ENCODE results near the gene FRG1.
"Not testable (repeated sequence)": the region's sequence is repeated elsewhere in the genome, so short reads cannot be mapped to it uniquely, and the experiment has no call there.

Gene FRG1

GRCh38 chr4:189946906-189947305, 6.2 kb downstream of the FRG1 start:
- H3K4me3 ChIP-seq (ENCODE audit: low read depth, low read length); H3K4me1 ChIP-seq (ENCODE audit: control insufficient read depth, insufficient read depth, low read length); H3K9ac ChIP-seq (ENCODE audit: low read depth, low read length); H3K27ac ChIP-seq (ENCODE audit: low read depth, low read length); H3K9me3 ChIP-seq (ENCODE audit: control insufficient read depth, insufficient read depth, low read length); H3K36me3 ChIP-seq (ENCODE audit: control insufficient read depth, insufficient read depth, low read length); H3K27me3 ChIP-seq (ENCODE audit: control insufficient read depth, insufficient read depth, low read length): not testable (repeated sequence)

- H3K4me3 ChIP-seq (ENCODE audit: low read depth, low read length); H3K27me3 ChIP-seq (ENCODE audit: control insufficient read depth, insufficient read depth, low read length); H3K36me3 ChIP-seq (ENCODE audit: control insufficient read depth, insufficient read depth, low read length); H3K9ac ChIP-seq (ENCODE audit: low read depth, low read length); H3K4me1 ChIP-seq (ENCODE audit: control insufficient read depth, insufficient read depth, low read length); H3K27ac ChIP-seq (ENCODE audit: low read depth, low read length); H3K9me3 ChIP-seq (ENCODE audit: control insufficient read depth, insufficient read depth, low read length): not testable (repeated sequence)
Measured at GRCh38 chr4:189948486-189948885, 7.8 kb downstream of the FRG1 start.

GRCh38 chr4:189969291-189969690, 28.6 kb downstream of the FRG1 start:
- not testable (repeated sequence) for H3K27me3 ChIP-seq (ENCODE audit: control insufficient read depth, insufficient read depth, low read length)

GRCh38 chr4:189973646-189974045, 33.0 kb downstream of the FRG1 start:
- no peaks in the 10 kb centered on the region for H3K4me1 ChIP-seq (ENCODE audit: control insufficient read depth, insufficient read depth, low read length)
- H3K27ac ChIP-seq (ENCODE audit: low read depth, low read length): no peak overlapping the region
- H3K9me3 ChIP-seq (ENCODE audit: control insufficient read depth, insufficient read depth, low read length): peaks cover 26% of the 10 kb centered on the region
- H3K27me3 ChIP-seq (ENCODE audit: control insufficient read depth, insufficient read depth, low read length): no peaks in the 10 kb centered on the region
- no peak overlapping the region for H3K4me3 ChIP-seq (ENCODE audit: low read depth, low read length)
- no peak overlapping the region for H3K9ac ChIP-seq (ENCODE audit: low read depth, low read length)
- H3K36me3 ChIP-seq (ENCODE audit: control insufficient read depth, insufficient read depth, low read length): no peaks in the 10 kb centered on the region

More at GRCh38 chr4:189969291-189969690, 28.6 kb downstream of the FRG1 start:
- not testable (repeated sequence) for H3K4me1 ChIP-seq (ENCODE audit: control insufficient read depth, insufficient read depth, low read length); H3K27ac ChIP-seq (ENCODE audit: low read depth, low read length); H3K36me3 ChIP-seq (ENCODE audit: control insufficient read depth, insufficient read depth, low read length); H3K4me3 ChIP-seq (ENCODE audit: low read depth, low read length); H3K9ac ChIP-seq (ENCODE audit: low read depth, low read length)
- H3K9me3 ChIP-seq (ENCODE audit: control insufficient read depth, insufficient read depth, low read length): peaks cover 20% of the 10 kb centered on the region

- H3K36me3 ChIP-seq (ENCODE audit: control insufficient read depth, insufficient read depth, low read length): no peaks in the 10 kb centered on the region
- H3K9ac ChIP-seq (ENCODE audit: low read depth, low read length): no peak overlapping the region
- no peaks in the 10 kb centered on the region for H3K27me3 ChIP-seq (ENCODE audit: control insufficient read depth, insufficient read depth, low read length)
- H3K4me3 ChIP-seq (ENCODE audit: low read depth, low read length): no peak overlapping the region
- H3K9me3 ChIP-seq (ENCODE audit: control insufficient read depth, insufficient read depth, low read length): peaks cover 26% of the 10 kb centered on the region
- no peaks in the 10 kb centered on the region for H3K4me1 ChIP-seq (ENCODE audit: control insufficient read depth, insufficient read depth, low read length)
- H3K27ac ChIP-seq (ENCODE audit: low read depth, low read length): no peak overlapping the region
Measured at GRCh38 chr4:189974056-189974455, 33.4 kb downstream of the FRG1 start.

- no peak overlapping the region for H3K27ac ChIP-seq (ENCODE audit: low read depth, low read length)
- H3K9me3 ChIP-seq (ENCODE audit: control insufficient read depth, insufficient read depth, low read length): peaks cover 28% of the 10 kb centered on the region
- no peak overlapping the region for H3K4me3 ChIP-seq (ENCODE audit: low read depth, low read length)
- H3K4me1 ChIP-seq (ENCODE audit: control insufficient read depth, insufficient read depth, low read length): no peaks in the 10 kb centered on the region
- no peaks in the 10 kb centered on the region for H3K27me3 ChIP-seq (ENCODE audit: control insufficient read depth, insufficient read depth, low read length)
- H3K36me3 ChIP-seq (ENCODE audit: control insufficient read depth, insufficient read depth, low read length): no peaks in the 10 kb centered on the region
- no peak overlapping the region for H3K9ac ChIP-seq (ENCODE audit: low read depth, low read length)
Measured at GRCh38 chr4:189979196-189980047, 38.8 kb downstream of the FRG1 start.

- not testable (repeated sequence) for H3K4me1 ChIP-seq (ENCODE audit: control insufficient read depth, insufficient read depth, low read length); H3K27me3 ChIP-seq (ENCODE audit: control insufficient read depth, insufficient read depth, low read length); H3K9ac ChIP-seq (ENCODE audit: low read depth, low read length); H3K36me3 ChIP-seq (ENCODE audit: control insufficient read depth, insufficient read depth, low read length); H3K4me3 ChIP-seq (ENCODE audit: low read depth, low read length); H3K27ac ChIP-seq (ENCODE audit: low read depth, low read length)
- H3K9me3 ChIP-seq (ENCODE audit: control insufficient read depth, insufficient read depth, low read length): peaks cover 28% of the 10 kb centered on the region
Measured at GRCh38 chr4:189980292-189980691, 39.6 kb downstream of the FRG1 start.

GRCh38 chr4:189981970-189982369, 41.3 kb downstream of the FRG1 start:
- Histone ChIP-seq H3K9me3 (ENCODE audit: control insufficient read depth, insufficient read depth, low read length) (peaks cover 23% of the 10 kb centered on the region), H3K27me3 (ENCODE audit: control insufficient read depth, insufficient read depth, low read length) (no peaks in the 10 kb centered on the region), H3K4me1 (ENCODE audit: control insufficient read depth, insufficient read depth, low read length) (no peaks in the 10 kb centered on the region), H3K27ac (ENCODE audit: low read depth, low read length) (no peak overlapping the region), H3K4me3 (ENCODE audit: low read depth, low read length) (no peak overlapping the region), H3K9ac (ENCODE audit: low read depth, low read length) (no peak overlapping the region), H3K36me3 (ENCODE audit: control insufficient read depth, insufficient read depth, low read length) (no peaks in the 10 kb centered on the region)

GRCh38 chr4:189983916-189984526, 43.3 kb downstream of the FRG1 start:
- not testable (repeated sequence) for H3K36me3 ChIP-seq (ENCODE audit: control insufficient read depth, insufficient read depth, low read length); H3K4me3 ChIP-seq (ENCODE audit: low read depth, low read length); H3K27me3 ChIP-seq (ENCODE audit: control insufficient read depth, insufficient read depth, low read length); H3K9ac ChIP-seq (ENCODE audit: low read depth, low read length); H3K27ac ChIP-seq (ENCODE audit: low read depth, low read length); H3K4me1 ChIP-seq (ENCODE audit: control insufficient read depth, insufficient read depth, low read length)
- peaks cover 26% of the 10 kb centered on the region for H3K9me3 ChIP-seq (ENCODE audit: control insufficient read depth, insufficient read depth, low read length)

GRCh38 chr4:189984661-189985060, 44.0 kb downstream of the FRG1 start:
- peaks cover 25% of the 10 kb centered on the region for H3K9me3 ChIP-seq (ENCODE audit: control insufficient read depth, insufficient read depth, low read length)
- not testable (repeated sequence) for H3K4me1 ChIP-seq (ENCODE audit: control insufficient read depth, insufficient read depth, low read length); H3K27ac ChIP-seq (ENCODE audit: low read depth, low read length); H3K36me3 ChIP-seq (ENCODE audit: control insufficient read depth, insufficient read depth, low read length); H3K4me3 ChIP-seq (ENCODE audit: low read depth, low read length); H3K27me3 ChIP-seq (ENCODE audit: control insufficient read depth, insufficient read depth, low read length); H3K9ac ChIP-seq (ENCODE audit: low read depth, low read length)

- H3K27ac ChIP-seq (ENCODE audit: low read depth, low read length); H3K9ac ChIP-seq (ENCODE audit: low read depth, low read length); H3K4me1 ChIP-seq (ENCODE audit: control insufficient read depth, insufficient read depth, low read length); H3K4me3 ChIP-seq (ENCODE audit: low read depth, low read length); H3K36me3 ChIP-seq (ENCODE audit: control insufficient read depth, insufficient read depth, low read length); H3K27me3 ChIP-seq (ENCODE audit: control insufficient read depth, insufficient read depth, low read length): not testable (repeated sequence)
- H3K9me3 ChIP-seq (ENCODE audit: control insufficient read depth, insufficient read depth, low read length): peaks cover 23% of the 10 kb centered on the region
Measured at GRCh38 chr4:189985651-189986243, 45.1 kb downstream of the FRG1 start.

Data from HUES48 (cell line).